ENCODE measurements around the gene LMBRD1. TPM values are rescaled to one million over a fixed set of nuclear protein-coding genes. Genes with fewer than 3 reads are reported as not detected.

LMBRD1 gene
- total and polyA plus RNA-seq, 2 of the 8 experiments (the other 6 are each of a cell fraction or from before 2014, with no cell fraction given) = 9.1 to 16.8 TPM

- Histone ChIP-seq H2AFZ (ENCODE audit: low read length) (no peak overlapping the region), H3K9me3 (ENCODE audit: insufficient read depth in 2 of 2, low read depth in 1 of 2, low read length in 1 of 2) (no peaks in the 10 kb centered on the region), H3K79me2 (ENCODE audit: control insufficient read depth in 1 of 2, insufficient read depth in 2 of 2, low read length in 2 of 2) (no peaks in the 10 kb centered on the region), H4K8ac (ENCODE audit: extremely low read depth, insufficient read depth, low read length) (no peak overlapping the region), H3K9ac (replicated peaks in 1 of 4; ENCODE audit: extremely low read depth in 1 of 4, low read depth in 3 of 4, low read length in 3 of 4) (no peak overlapping the region), H4K5ac (ENCODE audit: insufficient read length, low read depth, low read length) (no peak overlapping the region), H2BK20ac (ENCODE audit: low read length) (no peak overlapping the region), H3K36me3 (ENCODE audit: control insufficient read depth in 2 of 4, insufficient read depth in 4 of 4, low read length in 3 of 4) (no peaks in the 10 kb centered on the region; a peak in 1 of 8 replicates), H2BK12ac (ENCODE audit: low read depth, low read length) (no peak overlapping the region), H3K4me1 (replicated peaks in 1 of 4; ENCODE audit: control insufficient read depth in 3 of 4, insufficient read depth in 4 of 4, low read length in 3 of 4) (no peaks in the 10 kb centered on the region), H3K4me2 (ENCODE audit: insufficient read depth in 1 of 2, low read depth in 2 of 2, low read length in 2 of 2) (no peak overlapping the region), H3K27me3 (replicated peaks in 1 of 4; ENCODE audit: control insufficient read depth in 3 of 4, extremely low read depth in 1 of 4, insufficient read depth in 3 of 4, low read length in 3 of 4) (no peaks in the 10 kb centered on the region), H4K20me1 (replicated peaks in 1 of 2; ENCODE audit: control insufficient read depth in 1 of 2, insufficient read depth in 2 of 2, low read length in 2 of 2) (peaks cover 0 to 2% of the 10 kb centered on the region in 2 experiments), H2AK5ac (ENCODE audit: low read depth, low read length) (no peak overlapping the region), H3K14ac (ENCODE audit: insufficient read length) (no peak overlapping the region), H3K18ac (ENCODE audit: extremely low read depth, low read length) (no peak overlapping the region), H3K23ac (ENCODE audit: insufficient read length) (no peak overlapping the region), H3K79me1 (ENCODE audit: low read depth, low read length) (no peaks in the 10 kb centered on the region), H3K23me2 (ENCODE audit: low read depth, low read length) (no peaks in the 10 kb centered on the region), H3K4me3 (ENCODE audit: extremely low read depth in 1 of 4, insufficient read depth in 2 of 4, low read depth in 3 of 4, low read length in 4 of 4) (no peak overlapping the region), H2BK5ac (ENCODE audit: low read depth, low read length) (no peak overlapping the region), H2BK15ac (ENCODE audit: low read length) (no peak overlapping the region), H3K56ac (replicated peaks; ENCODE audit: insufficient read length, low read depth, low read length) (no peak overlapping the region), H2BK120ac (replicated peaks; ENCODE audit: low read depth, low read length) (no peak overlapping the region), H3K27ac (ENCODE audit: low read depth, low read length) (no peak overlapping the region), H4K91ac (replicated peaks; ENCODE audit: insufficient read length, low read length) (no peak overlapping the region), H3K4ac (replicated peaks; ENCODE audit: insufficient read length, low read depth, low read length) (no peak overlapping the region)
- 85% methylated on average over 4 of the region's 4 CpGs; no CpG with 5 or more reads in 1 of the 2 experiments for WGBS, 2 experiments (ENCODE audit: extremely low coverage in 1 of 2, insufficient coverage in 1 of 2, insufficient read length in 1 of 2, insufficient replicate concordance in 2 of 2, low coverage in 1 of 2, low lambda C conversion rate in 2 of 2, missing lambda C conversion rate in 1 of 2)
- DNase-seq (ENCODE audit: low read depth in 1 of 2, low spot score in 2 of 2) (no peak), FAIRE-seq (no peak)
- ChIA-PET POLR2A (ENCODE audit: partially characterized antibody) (interaction anchor here (0.6 to 1.1 kb wide), 2 partner anchors 16 to 61 kb away, joined by 3 to 5 read pairs; partner anchors contain the start of gene LMBRD1), CTCF (ENCODE audit: partially characterized antibody) (interaction anchor here (0.6 to 1.3 kb wide), 2 partner anchors 13 to 35 kb away, joined by 3 read pairs; no protein-coding TSS in a partner anchor)
- TF ChIP-seq CTBP2 (IDR thresholded peaks at IDR 0.05; ENCODE audit: borderline replicate concordance, insufficient read depth, insufficient read length, low read length) (no peak), BCL11A (IDR thresholded peaks at IDR 0.05; ENCODE audit: low read depth in 2 of 2, low read length in 2 of 2) (no peak), PHF8 (conservative IDR thresholded peaks at IDR 0.05; ENCODE audit: low read depth, low read length) (no peak), BRCA1 (IDR thresholded peaks at IDR 0.05; ENCODE audit: low read depth, low read length) (no peak), KDM5A (IDR thresholded peaks at IDR 0.05; ENCODE audit: low read length) (no peak), ATF3 (IDR thresholded peaks at IDR 0.05; ENCODE audit: insufficient read depth, low read depth, low read length) (no peak), TAF7 (optimal IDR thresholded peaks at IDR 0.05; ENCODE audit: borderline replicate concordance, low read depth, low read length) (no peak), TBP (IDR thresholded peaks at IDR 0.05; ENCODE audit: low read depth, low read length) (no peak), TEAD4 (IDR thresholded peaks at IDR 0.05; ENCODE audit: low read depth, low read length) (no peak)
These were observed 61.8 kb downstream of the LMBRD1 start for GRCh38 chr6:69735027-69735426.
